HL-60 (cell line): ENCODE results near the gene OR8A1.

Source experiments
- DNase-seq, 2 experiments: peaks; one replicate each; pipeline ENCODE4 v3.0.0-alpha.2; 2010 to 2020; ENCODE audit warnings: low read depth in 1 of 2, low spot score in 1 of 2
- H3K27ac ChIP-seq: fragments of 250-450 bp; sonication (Bioruptor Pico); replicated peaks from 2 replicates; pipeline ENCODE4 v1.5.1; 2020; ENCODE audit warnings: mild to moderate bottlenecking, moderate library complexity
- H3K27me3 ChIP-seq: fragments of 250-450 bp; sonication (Bioruptor Pico); 2 replicates; pipeline ENCODE4 v1.5.1; 2021; ENCODE audit warnings: mild to moderate bottlenecking, moderate library complexity; ENCODE audit not compliant: insufficient read depth, poor library complexity, severe bottlenecking
- H3K4me3 ChIP-seq: replicated peaks from 2 replicates; pipeline ENCODE4 v1.5.1; 2011; ENCODE audit warnings: mild to moderate bottlenecking, control low read depth, low read length; ENCODE audit not compliant: insufficient read depth
- GABPA ChIP-seq: IDR thresholded peaks from 2 replicates; pipeline ENCODE4 v1.6.1; 2012; ENCODE audit warnings: low read depth
- POLR2AphosphoS5 ChIP-seq: IDR thresholded peaks from 2 replicates; pipeline ENCODE4 v1.6.1; 2012; ENCODE audit warnings: low read depth
- SPI1 ChIP-seq: IDR thresholded peaks from 2 replicates; pipeline ENCODE4 v1.6.1; 2012; ENCODE audit warnings: low read depth, mild to moderate bottlenecking, borderline replicate concordance
- TF ChIP-seq, protein P1 (sequence below): IDR thresholded peaks from one replicate; pipeline ENCODE4 v1.5.1; 2011; ENCODE audit warnings: low read length, control low read depth, inconsistent platforms; ENCODE audit not compliant: insufficient read depth
- TF ChIP-seq, protein P2 (sequence below): IDR thresholded peaks from 2 replicates; pipeline ENCODE4 v1.6.1; 2012; ENCODE audit warnings: low read depth; ENCODE audit not compliant: insufficient replicate concordance

Gene OR8A1

DNA sequence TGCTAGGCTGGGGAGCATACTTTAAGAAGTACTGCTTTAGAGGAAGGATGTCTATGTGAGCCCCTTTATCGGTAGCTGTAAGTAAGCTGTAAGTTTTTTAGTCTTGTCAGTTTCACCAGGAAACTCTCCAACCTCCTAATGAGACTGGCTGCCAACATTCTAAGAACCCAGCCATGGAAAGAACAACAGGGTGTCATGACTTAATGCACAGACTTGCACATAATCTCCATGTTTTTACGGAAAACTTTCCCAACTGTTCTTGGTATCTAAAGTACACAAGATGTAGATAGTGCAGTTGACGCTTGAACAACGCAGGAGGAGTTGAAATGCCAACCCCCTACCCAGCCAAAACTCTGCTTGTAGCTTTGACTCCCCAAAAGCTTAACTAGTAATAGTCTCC lies 9.0 kb downstream of the OR8A1 start:
- TF ChIP-seq, protein P1, sequence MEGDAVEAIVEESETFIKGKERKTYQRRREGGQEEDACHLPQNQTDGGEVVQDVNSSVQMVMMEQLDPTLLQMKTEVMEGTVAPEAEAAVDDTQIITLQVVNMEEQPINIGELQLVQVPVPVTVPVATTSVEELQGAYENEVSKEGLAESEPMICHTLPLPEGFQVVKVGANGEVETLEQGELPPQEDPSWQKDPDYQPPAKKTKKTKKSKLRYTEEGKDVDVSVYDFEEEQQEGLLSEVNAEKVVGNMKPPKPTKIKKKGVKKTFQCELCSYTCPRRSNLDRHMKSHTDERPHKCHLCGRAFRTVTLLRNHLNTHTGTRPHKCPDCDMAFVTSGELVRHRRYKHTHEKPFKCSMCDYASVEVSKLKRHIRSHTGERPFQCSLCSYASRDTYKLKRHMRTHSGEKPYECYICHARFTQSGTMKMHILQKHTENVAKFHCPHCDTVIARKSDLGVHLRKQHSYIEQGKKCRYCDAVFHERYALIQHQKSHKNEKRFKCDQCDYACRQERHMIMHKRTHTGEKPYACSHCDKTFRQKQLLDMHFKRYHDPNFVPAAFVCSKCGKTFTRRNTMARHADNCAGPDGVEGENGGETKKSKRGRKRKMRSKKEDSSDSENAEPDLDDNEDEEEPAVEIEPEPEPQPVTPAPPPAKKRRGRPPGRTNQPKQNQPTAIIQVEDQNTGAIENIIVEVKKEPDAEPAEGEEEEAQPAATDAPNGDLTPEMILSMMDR: no peak
- TF ChIP-seq SPI1 (no peak), GABPA (no peak), POLR2AphosphoS5 (no peak)
- TF ChIP-seq, protein P2, sequence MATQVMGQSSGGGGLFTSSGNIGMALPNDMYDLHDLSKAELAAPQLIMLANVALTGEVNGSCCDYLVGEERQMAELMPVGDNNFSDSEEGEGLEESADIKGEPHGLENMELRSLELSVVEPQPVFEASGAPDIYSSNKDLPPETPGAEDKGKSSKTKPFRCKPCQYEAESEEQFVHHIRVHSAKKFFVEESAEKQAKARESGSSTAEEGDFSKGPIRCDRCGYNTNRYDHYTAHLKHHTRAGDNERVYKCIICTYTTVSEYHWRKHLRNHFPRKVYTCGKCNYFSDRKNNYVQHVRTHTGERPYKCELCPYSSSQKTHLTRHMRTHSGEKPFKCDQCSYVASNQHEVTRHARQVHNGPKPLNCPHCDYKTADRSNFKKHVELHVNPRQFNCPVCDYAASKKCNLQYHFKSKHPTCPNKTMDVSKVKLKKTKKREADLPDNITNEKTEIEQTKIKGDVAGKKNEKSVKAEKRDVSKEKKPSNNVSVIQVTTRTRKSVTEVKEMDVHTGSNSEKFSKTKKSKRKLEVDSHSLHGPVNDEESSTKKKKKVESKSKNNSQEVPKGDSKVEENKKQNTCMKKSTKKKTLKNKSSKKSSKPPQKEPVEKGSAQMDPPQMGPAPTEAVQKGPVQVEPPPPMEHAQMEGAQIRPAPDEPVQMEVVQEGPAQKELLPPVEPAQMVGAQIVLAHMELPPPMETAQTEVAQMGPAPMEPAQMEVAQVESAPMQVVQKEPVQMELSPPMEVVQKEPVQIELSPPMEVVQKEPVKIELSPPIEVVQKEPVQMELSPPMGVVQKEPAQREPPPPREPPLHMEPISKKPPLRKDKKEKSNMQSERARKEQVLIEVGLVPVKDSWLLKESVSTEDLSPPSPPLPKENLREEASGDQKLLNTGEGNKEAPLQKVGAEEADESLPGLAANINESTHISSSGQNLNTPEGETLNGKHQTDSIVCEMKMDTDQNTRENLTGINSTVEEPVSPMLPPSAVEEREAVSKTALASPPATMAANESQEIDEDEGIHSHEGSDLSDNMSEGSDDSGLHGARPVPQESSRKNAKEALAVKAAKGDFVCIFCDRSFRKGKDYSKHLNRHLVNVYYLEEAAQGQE: no peak

DNA sequence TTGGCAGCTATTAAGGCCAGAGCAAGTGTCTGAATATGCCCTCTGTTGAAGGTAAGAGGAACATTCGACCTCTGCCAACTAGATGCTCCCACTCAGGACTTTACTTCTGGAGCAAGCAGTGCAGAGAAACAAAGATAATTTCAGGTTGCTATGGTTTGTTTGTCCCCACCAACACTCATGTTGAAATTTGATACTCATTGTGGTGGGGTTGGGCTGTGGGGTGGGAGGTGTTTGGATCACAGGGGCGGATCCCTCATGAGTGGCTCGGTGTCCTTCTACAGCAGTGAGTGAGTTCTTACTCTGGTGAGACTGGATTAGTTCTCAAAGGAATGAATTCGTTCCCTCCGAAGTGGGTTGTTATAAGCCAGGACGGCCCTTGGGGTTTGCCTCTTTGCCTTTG lies 12.0 kb downstream of the OR8A1 start:
- DNase-seq: no peak
- Histone ChIP-seq H3K27ac (no peak overlapping the region), H3K4me3 (no peak overlapping the region), H3K27me3 (peaks cover 2% of the 10 kb centered on the region)
- TF ChIP-seq, protein P2: no peak
- TF ChIP-seq GABPA: no peak
- no peak for TF ChIP-seq POLR2AphosphoS5
- TF ChIP-seq, protein P1: no peak
- TF ChIP-seq SPI1: no peak

More for the DNA sequence above, 9.0 kb downstream of the OR8A1 start:
- peaks cover 2% of the 10 kb centered on the region for H3K27me3 ChIP-seq
- no peak for DNase-seq
- H3K27ac ChIP-seq: no peak overlapping the region
- no peak overlapping the region for H3K4me3 ChIP-seq

DNA sequence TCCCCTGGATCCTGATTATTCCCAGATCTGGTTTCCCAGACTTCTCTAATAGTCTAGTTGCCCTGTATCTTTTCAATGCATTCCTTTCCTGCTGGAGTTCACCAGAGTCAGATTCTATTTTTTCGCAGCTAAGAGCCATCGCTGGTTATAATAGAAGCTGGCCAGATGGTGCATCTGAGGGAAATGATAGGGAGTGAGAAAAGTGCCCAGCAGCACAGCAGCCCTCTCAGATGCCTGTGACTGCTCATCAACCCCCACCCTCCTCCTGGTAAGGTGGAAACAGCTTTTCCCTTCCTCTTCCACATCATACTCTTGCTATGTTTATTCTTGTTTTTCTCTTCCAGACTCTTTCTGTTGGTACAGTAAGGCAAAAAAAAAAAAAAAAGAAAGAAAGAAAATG lies 12.8 kb downstream of the OR8A1 start:
- TF ChIP-seq, protein P1: no peak
- no peak for TF ChIP-seq GABPA
- TF ChIP-seq POLR2AphosphoS5: no peak
- no peak for TF ChIP-seq SPI1
- TF ChIP-seq, protein P2: no peak
- Histone ChIP-seq H3K4me3 (no peak overlapping the region), H3K27ac (no peak overlapping the region), H3K27me3 (peaks cover 2% of the 10 kb centered on the region)
- DNase-seq: no peak
